ENCODE results near the gene RPRD1B. TPM values are rescaled to one million over a fixed set of nuclear protein-coding genes. Genes with fewer than 3 reads are reported as not detected.

RPRD1B gene
- total and polyA plus RNA-seq, 2 donors (not counting 3 experiments of a cell fraction or from before 2014, with no cell fraction given): 13.0 to 29.3 TPM

DNA sequence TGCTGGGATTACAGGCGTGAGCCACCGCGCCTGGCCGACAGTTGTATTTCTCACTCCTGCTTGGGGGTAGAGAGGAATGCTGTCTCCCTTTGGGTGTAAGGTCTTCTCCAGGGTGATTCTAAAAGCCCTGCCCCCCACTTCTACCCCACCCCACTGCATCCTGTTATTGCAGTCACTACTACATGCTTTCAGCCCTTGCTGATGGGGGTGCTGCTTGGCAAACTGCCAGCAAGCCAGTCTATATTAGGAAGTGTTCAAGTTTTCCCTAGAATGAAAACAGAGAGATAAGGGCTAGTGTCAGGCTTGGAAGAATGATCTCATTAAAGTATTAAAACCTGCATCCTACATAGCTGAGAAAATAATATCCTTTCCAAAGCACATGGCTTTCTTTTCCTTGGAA, 31.6 kb upstream of the RPRD1B start:
- POLR2A ChIA-PET: no interaction called here
- no TSS peak for BruUV-seq (replicated peaks)
- CTCF ChIA-PET: interaction anchor here (0.8 to 2.5 kb wide), 3 partner anchors 10 to 56 kb away, joined by 3 to 17 read pairs (median 3); no protein-coding TSS in a partner anchor
- H3K9me1 ChIP-seq (replicated peaks; ENCODE audit: control insufficient read depth, extremely low read depth, insufficient read depth, low read length): no peaks in the 10 kb centered on the region
- H3K79me2 ChIP-seq (ENCODE audit: control insufficient read depth, insufficient read depth, low read length): peaks cover under 1% of the 10 kb centered on the region
- dilution Hi-C loops (cut with MboI; ENCODE audit: extremely low pct_ligation_motif_present, low sequenced_read_pairs): no loop called here
- no peaks in the 10 kb centered on the region for H3K9me3 ChIP-seq (replicated peaks; ENCODE audit: control insufficient read depth, insufficient read depth, low read length)
- FAIRE-seq (peak; percentile 42), DNase-seq (ENCODE audit: low read depth, low spot score) (peak; percentile 84)
- intact Hi-C loops (cut with micrococcal nuclease): no loop called here
- peaks cover 21% of the 10 kb centered on the region for H3K4me1 ChIP-seq (ENCODE audit: control insufficient read depth, extremely low read depth, insufficient read depth, low read length)
- peaks cover under 1% of the 10 kb centered on the region for H4K20me1 ChIP-seq (replicated peaks; ENCODE audit: control insufficient read depth, extremely low read depth, insufficient read depth, low read length)
- no peak overlapping the region for H2AFZ ChIP-seq (ENCODE audit: low read depth, low read length)
- TF ChIP-seq, protein P1, sequence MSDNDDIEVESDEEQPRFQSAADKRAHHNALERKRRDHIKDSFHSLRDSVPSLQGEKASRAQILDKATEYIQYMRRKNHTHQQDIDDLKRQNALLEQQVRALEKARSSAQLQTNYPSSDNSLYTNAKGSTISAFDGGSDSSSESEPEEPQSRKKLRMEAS (IDR thresholded peaks at IDR 0.05; ENCODE audit: insufficient read depth, insufficient read length): no peak
- TF ChIP-seq, protein P2, sequence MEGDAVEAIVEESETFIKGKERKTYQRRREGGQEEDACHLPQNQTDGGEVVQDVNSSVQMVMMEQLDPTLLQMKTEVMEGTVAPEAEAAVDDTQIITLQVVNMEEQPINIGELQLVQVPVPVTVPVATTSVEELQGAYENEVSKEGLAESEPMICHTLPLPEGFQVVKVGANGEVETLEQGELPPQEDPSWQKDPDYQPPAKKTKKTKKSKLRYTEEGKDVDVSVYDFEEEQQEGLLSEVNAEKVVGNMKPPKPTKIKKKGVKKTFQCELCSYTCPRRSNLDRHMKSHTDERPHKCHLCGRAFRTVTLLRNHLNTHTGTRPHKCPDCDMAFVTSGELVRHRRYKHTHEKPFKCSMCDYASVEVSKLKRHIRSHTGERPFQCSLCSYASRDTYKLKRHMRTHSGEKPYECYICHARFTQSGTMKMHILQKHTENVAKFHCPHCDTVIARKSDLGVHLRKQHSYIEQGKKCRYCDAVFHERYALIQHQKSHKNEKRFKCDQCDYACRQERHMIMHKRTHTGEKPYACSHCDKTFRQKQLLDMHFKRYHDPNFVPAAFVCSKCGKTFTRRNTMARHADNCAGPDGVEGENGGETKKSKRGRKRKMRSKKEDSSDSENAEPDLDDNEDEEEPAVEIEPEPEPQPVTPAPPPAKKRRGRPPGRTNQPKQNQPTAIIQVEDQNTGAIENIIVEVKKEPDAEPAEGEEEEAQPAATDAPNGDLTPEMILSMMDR (IDR thresholded peaks at IDR 0.05; ENCODE audit: extremely low read depth in 1 of 2, insufficient read depth in 1 of 2, low read depth in 1 of 2, low read length in 2 of 2): no peak
- TF ChIP-seq POLR2A (IDR thresholded peaks at IDR 0.05; ENCODE audit: low read depth, low read length): no peak
- no peak for TF ChIP-seq EZH2 (IDR thresholded peaks at IDR 0.05; ENCODE audit: borderline replicate concordance, low read depth, low read length, severe bottlenecking)
- TF ChIP-seq MYC (IDR thresholded peaks at IDR 0.05; ENCODE audit: low read depth, low read length): no peak
- peak; percentile 12 for TF ChIP-seq JUN (IDR thresholded peaks at IDR 0.05; ENCODE audit: borderline replicate concordance, insufficient read depth, insufficient read length, low read depth)
- TF ChIP-seq GATA2 (IDR thresholded peaks at IDR 0.05; ENCODE audit: insufficient read depth, insufficient read length, low read depth, low read length): peak; percentile 18
- TF ChIP-seq FOS (IDR thresholded peaks at IDR 0.05; ENCODE audit: borderline replicate concordance, insufficient read depth, low read length): no peak
- TF ChIP-seq POLR2AphosphoS5 (IDR thresholded peaks at IDR 0.05; ENCODE audit: insufficient read depth, low read depth, low read length): peak; percentile 46
- no peak overlapping the region for H3K4me3 ChIP-seq (replicated peaks in 1 of 3; ENCODE audit: insufficient read depth in 1 of 3, low read depth in 1 of 3, low read length in 3 of 3)
- no peaks in the 10 kb centered on the region for H3K27me3 ChIP-seq (ENCODE audit: control insufficient read depth in 2 of 2, insufficient read depth in 2 of 2, low read length in 2 of 2)
- H3K4me2 ChIP-seq (ENCODE audit: insufficient read depth, low read length): no peak overlapping the region
- H3K9ac ChIP-seq (replicated peaks; ENCODE audit: extremely low read depth, insufficient read depth, low read length): no peak overlapping the region
- no peak overlapping the region for H3K27ac ChIP-seq (ENCODE audit: insufficient read depth, low read depth, low read length)
- H3K36me3 ChIP-seq (ENCODE audit: control insufficient read depth in 2 of 2, extremely low read depth in 1 of 2, insufficient read depth in 2 of 2, low read length in 2 of 2): peaks cover 7 to 15% of the 10 kb centered on the region in 2 experiments
